Stimulated activated CD8-positive, alpha-beta memory T cell treated with anti-CD3 and anti-CD28 coated beads, Interleukin-12 subunit alpha, Interleukin-12 subunit beta, amount 100 ng/mL, for 24 hours (primary cell): ENCODE results near the gene ASXL1.
A peak's percentile ranks its signal among the peaks of the same experiment; 100 is the strongest.

Source experiments
- DNase-seq: peaks from one replicate; pipeline ENCODE4 v3.0.0-alpha.2; 2020; ENCODE audit errors: extremely low read depth

ASXL1 gene

DNA sequence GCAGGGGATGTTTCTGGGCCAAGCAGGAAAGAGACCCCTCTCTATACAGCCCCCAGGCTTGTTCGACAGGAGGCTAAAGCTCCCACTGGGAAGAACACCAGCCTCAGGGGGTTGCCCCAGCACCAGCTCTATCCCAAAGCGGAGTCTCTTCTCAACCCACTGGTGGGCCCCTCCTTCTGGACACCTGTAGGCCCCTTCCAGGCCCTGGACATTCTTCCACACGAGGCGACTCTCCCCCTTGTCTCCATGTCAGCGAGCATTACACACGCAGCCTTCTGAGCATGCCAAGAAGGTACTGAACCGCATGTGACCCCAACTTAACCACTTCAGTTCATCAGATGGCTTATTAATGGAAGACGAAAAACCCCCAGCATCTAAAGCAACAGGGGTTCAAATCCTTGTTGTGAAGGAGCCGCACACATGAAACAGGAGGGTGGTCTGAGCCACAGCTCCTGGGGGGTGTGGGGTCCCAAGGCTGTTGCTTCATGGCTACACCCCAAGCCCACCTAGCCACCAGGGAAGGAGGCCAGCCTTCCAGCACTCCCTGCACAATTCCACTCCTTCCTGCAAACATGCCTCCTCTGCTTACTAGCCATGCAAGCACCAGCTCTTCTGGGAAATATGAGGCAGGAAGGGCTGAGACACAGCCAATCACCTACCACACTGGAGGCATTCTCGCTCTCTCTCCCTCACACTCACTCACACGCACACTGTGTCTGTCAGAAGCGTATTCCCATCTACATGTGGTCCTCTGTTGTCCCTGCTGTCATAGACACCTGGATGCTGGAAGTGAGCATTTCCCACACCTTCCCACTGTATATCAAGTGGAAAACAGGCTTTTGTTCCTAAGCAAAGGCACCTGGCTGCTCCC lies 122.5 kb downstream of the ASXL1 start:
- no peak for DNase-seq

DNA sequence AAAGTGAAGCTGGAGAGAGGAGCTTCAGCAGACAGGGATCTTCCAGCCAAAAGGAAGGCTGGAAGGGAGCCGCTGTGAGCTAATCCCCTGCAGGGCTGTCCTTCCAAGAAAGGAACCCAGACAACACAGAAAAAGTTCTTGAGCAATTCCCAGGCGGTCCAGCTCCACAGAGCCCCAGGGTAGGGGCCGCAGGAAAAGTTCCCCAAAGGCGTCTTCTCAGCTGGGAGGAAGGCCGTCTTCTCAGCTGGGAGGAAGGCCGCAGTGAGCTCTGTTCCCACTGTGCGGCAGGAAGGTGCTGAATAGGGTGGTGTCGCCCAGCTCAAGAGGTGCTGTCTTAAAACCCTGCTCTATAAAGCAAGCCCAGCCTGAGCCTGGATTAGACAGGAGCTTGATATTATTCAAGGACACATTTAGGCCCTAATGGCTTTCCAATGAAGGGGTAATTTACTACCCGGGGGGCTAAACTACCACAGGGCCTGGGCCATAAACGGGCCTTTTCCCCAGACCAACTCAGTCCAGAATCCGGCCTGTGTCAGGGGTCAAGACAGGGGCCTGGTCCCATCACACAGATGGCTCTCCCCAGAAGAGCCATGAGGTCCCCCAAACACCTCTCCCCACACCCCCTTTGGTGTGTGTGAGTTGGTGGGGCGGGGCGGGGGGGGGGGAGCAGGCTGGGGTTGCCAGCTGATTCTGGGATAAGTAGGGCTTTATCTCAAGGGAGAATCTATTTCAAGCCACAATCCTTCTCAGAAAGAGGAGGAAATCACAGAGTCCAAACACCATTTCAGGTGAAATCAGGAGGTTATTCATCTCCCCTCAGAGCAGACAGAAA lies 123.4 kb downstream of the ASXL1 start:
- no peak for DNase-seq

GRCh38 chr20:32482143-32482441 lies 124.0 kb downstream of the ASXL1 start:
- DNase-seq: no peak

- DNase-seq: no peak
These were observed 124.5 kb downstream of the ASXL1 start for GRCh38 chr20:32482442-32483261.

DNA sequence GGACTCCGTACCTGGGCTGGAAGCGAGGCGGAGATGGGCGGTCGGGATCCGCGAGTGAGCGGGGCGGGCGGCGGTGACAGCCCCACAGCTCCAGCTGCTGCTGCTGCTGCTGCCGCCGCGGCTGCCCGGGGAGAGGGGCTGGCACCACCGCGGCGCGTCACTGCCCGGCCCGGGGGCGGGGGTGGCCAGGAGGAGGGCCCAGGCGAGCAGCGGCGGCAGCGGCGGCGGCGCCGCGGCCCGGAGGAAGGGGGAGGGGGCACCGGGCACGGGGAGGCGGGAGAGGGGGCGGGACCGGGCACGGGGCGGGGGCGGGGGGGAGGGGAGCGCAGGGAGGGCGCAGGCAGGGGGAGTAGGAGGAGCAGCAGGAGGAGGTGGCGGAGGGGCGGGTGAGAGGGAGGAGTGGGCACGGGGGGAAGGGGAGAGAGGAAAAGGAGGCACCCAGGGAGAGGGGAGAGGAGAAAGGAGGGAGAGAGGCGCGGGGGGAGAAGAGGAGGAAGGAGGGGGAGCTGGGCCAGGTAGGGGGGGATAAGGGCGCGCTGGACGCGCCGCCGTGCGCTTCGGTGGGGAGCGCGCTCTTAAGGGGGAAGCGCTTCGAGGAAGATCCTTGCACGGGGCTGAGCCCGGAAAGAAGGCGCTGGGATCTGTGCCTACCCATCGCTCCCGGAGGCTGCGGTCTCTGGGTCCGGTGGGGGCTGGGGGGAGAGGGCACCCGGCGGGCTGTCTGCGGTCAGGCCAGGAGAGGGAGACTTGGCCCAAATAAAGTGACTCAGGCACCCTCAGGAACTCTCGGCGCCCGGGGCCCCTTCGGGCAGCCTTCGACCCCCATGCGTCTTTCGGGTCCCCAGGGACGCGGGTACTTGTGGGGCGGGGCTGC lies 125.5 kb downstream of the ASXL1 start:
- no peak for DNase-seq

GRCh38 chr20:32484225-32484957 lies 126.3 kb downstream of the ASXL1 start:
- no peak for DNase-seq

- DNase-seq: peak; percentile 41
These were observed 127.0 kb downstream of the ASXL1 start for GRCh38 chr20:32484958-32485769.

DNA sequence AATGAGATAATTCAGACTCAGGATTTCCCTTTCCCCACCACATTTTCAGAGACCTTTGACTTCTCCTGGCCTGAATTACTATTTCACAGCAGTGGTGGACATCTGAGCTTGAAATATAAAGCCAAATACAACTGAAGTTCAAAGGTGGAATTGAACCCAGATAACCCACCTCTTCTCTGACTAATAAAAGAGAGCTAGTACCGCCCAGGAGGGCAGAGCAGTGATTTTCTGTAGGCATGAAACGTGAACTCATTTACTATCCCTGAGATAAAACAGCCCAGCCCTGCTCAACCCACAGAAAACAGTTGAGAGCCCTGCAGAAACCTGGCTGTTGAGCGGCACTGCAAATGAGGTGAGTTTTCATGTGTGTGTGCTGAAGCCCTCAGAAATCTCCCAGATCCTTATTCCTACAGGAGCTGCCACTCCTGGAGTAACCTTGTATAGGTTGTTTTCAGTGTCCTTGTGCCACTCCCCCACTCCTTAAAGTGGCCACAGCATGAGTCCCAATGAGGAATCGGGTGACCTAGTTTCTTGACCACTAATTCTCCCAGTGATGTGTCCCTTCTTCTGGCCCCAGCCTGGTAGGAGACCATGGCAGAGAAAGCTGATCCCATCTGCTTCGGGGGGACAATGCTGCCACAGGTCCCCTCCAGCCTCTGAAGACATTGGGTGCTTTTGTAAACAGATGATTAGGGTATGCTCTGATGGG lies 127.8 kb downstream of the ASXL1 start:
- no peak for DNase-seq

DNA sequence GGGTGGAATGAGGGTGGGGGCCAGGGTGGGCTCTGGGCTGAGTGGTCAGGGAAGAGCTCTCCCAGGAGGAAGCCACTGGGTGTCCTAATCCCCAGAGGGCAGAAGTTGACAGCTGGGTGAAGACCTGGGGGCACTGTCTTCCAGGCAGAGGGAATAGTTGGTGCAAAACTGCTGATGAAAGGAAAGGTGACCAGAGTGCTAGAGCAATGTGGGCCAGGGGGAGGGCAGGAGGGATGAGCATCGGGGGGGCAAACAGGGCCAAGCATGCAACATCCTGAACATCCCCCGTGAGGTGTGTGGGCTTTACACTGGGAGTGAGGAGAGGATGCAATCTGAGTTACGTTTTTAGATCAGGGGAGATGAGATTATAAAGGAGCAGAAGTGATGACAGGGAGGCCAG lies 129.2 kb downstream of the ASXL1 start:
- no peak for DNase-seq

- DNase-seq: no peak
These were observed 130.1 kb downstream of the ASXL1 start for GRCh38 chr20:32488066-32488838.
